Keratinocyte (primary cell): ENCODE measurements around the gene FCRL3. TPM values are rescaled to one million over a fixed set of nuclear protein-coding genes. Genes with fewer than 3 reads are reported as not detected.

Experiments used
- DNase-seq: peaks from one replicate; pipeline ENCODE4 v3.0.0-alpha.2; 2011; ENCODE audit warnings: low read depth, missing footprints, low spot score
- FAIRE-seq: peaks from 2 replicates; lab custom pipeline; 2011; peaks lifted over from hg19 to GRCh38; lab: Jason Lieb, UNC
- H2AFZ ChIP-seq: 2 replicates; pipeline ENCODE4 v1.6.0; 2012; ENCODE audit warnings: low read length, control low read depth, inconsistent platforms; ENCODE audit not compliant: control insufficient read depth
- H3K27ac ChIP-seq: 2 replicates; pipeline ENCODE4 v1.5.1; 2011; ENCODE audit warnings: low read length; ENCODE audit not compliant: control insufficient read depth, insufficient read depth
- H3K27me3 ChIP-seq: 3 replicates; pipeline ENCODE4 v1.6.0; 2011; ENCODE audit warnings: low read length; ENCODE audit not compliant: control insufficient read depth, insufficient read depth; ENCODE audit errors: extremely low read depth
- H3K36me3 ChIP-seq, 2 experiments: 2 replicates in 1 of 2; 3 replicates in 1 of 2; pipeline ENCODE4 v1.5.1; 2011; ENCODE audit warnings: low read length in 2 of 2, mild to moderate bottlenecking in 1 of 2; ENCODE audit not compliant: control insufficient read depth in 2 of 2, insufficient read depth in 2 of 2; ENCODE audit errors: extremely low read depth in 1 of 2
- H3K4me1 ChIP-seq: 3 replicates; pipeline ENCODE4 v1.5.1; 2011; ENCODE audit warnings: low read length; ENCODE audit not compliant: control insufficient read depth, insufficient read depth; ENCODE audit errors: extremely low read depth
- H3K4me2 ChIP-seq: 3 replicates; pipeline ENCODE4 v1.6.0; 2011; ENCODE audit warnings: low read depth, low read length; ENCODE audit not compliant: control insufficient read depth, insufficient read depth; ENCODE audit errors: extremely low read depth
- H3K4me3 ChIP-seq, 3 experiments: fragments of 200-600 bp in 1 of 3; sonication (generic) in 1 of 3; 2 replicates in 2 of 3; 3 replicates in 1 of 3; pipeline ENCODE4 v1.5.1; 2011 to 2016; ENCODE audit warnings: low read length in 3 of 3, mild to moderate bottlenecking in 3 of 3, control low read depth in 2 of 3, inconsistent platforms in 1 of 3, low read depth in 1 of 3, mixed read lengths in 1 of 3, mixed run types in 1 of 3, moderate library complexity in 1 of 3; ENCODE audit not compliant: control insufficient read depth in 2 of 3, insufficient read depth in 2 of 3; ENCODE audit errors: extremely low read depth in 1 of 3
- H3K79me2 ChIP-seq: 2 replicates; pipeline ENCODE4 v1.6.0; 2012; ENCODE audit warnings: low read length; ENCODE audit not compliant: control insufficient read depth, insufficient read depth
- H3K9ac ChIP-seq: 3 replicates; pipeline ENCODE4 v1.6.0; 2011; ENCODE audit warnings: low read length; ENCODE audit not compliant: control insufficient read depth, insufficient read depth; ENCODE audit errors: extremely low read depth
- H3K9me1 ChIP-seq: 3 replicates; pipeline ENCODE4 v1.6.0; 2011; ENCODE audit warnings: low read length; ENCODE audit not compliant: control insufficient read depth, insufficient read depth; ENCODE audit errors: extremely low read depth
- H3K9me3 ChIP-seq: 2 replicates; pipeline ENCODE4 v1.5.1; 2012; ENCODE audit warnings: low read depth, low read length; ENCODE audit not compliant: control insufficient read depth
- H4K20me1 ChIP-seq: 3 replicates; pipeline ENCODE4 v1.6.0; 2011; ENCODE audit warnings: low read length; ENCODE audit not compliant: control insufficient read depth, insufficient read depth; ENCODE audit errors: extremely low read depth
- EZH2 ChIP-seq: IDR thresholded peaks from one replicate; pipeline ENCODE4 v1.6.1; 2012; ENCODE audit warnings: inconsistent platforms, mild to moderate bottlenecking, low read length, moderate library complexity
- dilution Hi-C: fragments of 300-500 bp; cut with MboI; formaldehyde crosslinking; loops from one replicate; pipeline ENCODE4 v1.7.0; 2020; ENCODE audit warnings: low sequenced_read_pairs; ENCODE audit not compliant: extremely low pct_ligation_motif_present
- polyA plus RNA-seq, 5 experiments: library from polyadenylated mRNA; depleted of rRNA in 3 of 5; stranded (reverse) in 3 of 5; stranded (forward) in 1 of 5; unstranded in 1 of 5; fragments of >200 nt; gene quantifications; 1 replicate in 1 of 5; 2 replicates in 3 of 5; 3 replicates in 1 of 5; pipeline versions ENCODE4 v1.2.1 to v1.2.3, GENCODE V29; 2011 to 2012; ENCODE audit warnings: missing spikeins in 2 of 5, low read depth in 1 of 5, low replicate concordance in 1 of 5
- TF ChIP-seq, protein P1 (sequence below), 3 experiments: IDR thresholded peaks in 1 of 3; conservative IDR thresholded peaks in 1 of 3; optimal IDR thresholded peaks in 1 of 3; 2 replicates in 2 of 3; 3 replicates in 1 of 3; pipeline versions ENCODE3 to v1.5.1; 2011; ENCODE audit warnings: low read length in 3 of 3, mild to moderate bottlenecking in 3 of 3, moderate library complexity in 2 of 3, control low read depth in 1 of 3, inconsistent platforms in 1 of 3; ENCODE audit not compliant: insufficient read depth in 2 of 3; ENCODE audit errors: extremely low read depth in 1 of 3

FCRL3 gene
- polyA plus RNA-seq, 1 donor (not counting 4 experiments of a cell fraction or from before 2014, with no cell fraction given): not detected

DNA sequence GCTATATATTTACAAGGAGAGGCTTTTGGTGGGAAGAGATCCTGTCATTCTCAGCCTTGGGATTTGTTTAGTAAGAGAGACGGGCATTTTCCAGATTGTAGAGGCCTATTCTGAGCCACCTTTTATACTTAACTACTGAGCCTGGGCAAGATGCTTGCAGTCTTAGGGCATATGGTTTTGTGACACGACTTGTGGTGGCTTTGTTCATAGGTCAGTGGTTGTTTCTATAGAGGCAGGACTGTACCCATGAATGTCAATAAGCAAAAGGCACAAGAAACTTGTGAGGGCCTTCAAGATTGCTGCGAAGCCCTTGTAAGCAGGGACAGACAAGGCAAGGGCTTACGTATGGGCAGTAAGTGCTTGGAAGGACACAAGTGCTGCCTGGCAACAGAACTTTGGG, 3.4 kb upstream of the FCRL3 start:
- TF ChIP-seq, protein P1, sequence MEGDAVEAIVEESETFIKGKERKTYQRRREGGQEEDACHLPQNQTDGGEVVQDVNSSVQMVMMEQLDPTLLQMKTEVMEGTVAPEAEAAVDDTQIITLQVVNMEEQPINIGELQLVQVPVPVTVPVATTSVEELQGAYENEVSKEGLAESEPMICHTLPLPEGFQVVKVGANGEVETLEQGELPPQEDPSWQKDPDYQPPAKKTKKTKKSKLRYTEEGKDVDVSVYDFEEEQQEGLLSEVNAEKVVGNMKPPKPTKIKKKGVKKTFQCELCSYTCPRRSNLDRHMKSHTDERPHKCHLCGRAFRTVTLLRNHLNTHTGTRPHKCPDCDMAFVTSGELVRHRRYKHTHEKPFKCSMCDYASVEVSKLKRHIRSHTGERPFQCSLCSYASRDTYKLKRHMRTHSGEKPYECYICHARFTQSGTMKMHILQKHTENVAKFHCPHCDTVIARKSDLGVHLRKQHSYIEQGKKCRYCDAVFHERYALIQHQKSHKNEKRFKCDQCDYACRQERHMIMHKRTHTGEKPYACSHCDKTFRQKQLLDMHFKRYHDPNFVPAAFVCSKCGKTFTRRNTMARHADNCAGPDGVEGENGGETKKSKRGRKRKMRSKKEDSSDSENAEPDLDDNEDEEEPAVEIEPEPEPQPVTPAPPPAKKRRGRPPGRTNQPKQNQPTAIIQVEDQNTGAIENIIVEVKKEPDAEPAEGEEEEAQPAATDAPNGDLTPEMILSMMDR (optimal IDR thresholded peaks at IDR 0.05 in 1 of 3, IDR thresholded peaks at IDR 0.05 in 1 of 3, conservative IDR thresholded peaks at IDR 0.05 in 1 of 3; ENCODE audit: extremely low read depth in 1 of 3, insufficient read depth in 2 of 3, low read length in 3 of 3): no peak
- no peak for TF ChIP-seq EZH2
- no peak for FAIRE-seq
- Histone ChIP-seq H3K36me3 (no peaks in the 10 kb centered on the region), H3K27ac (no peak overlapping the region), H3K27me3 (no peaks in the 10 kb centered on the region), H3K9me1 (no peaks in the 10 kb centered on the region), H4K20me1 (no peaks in the 10 kb centered on the region), H3K4me2 (no peak overlapping the region), H2AFZ (no peak overlapping the region), H3K79me2 (no peaks in the 10 kb centered on the region), H3K4me3 (no peak overlapping the region), H3K9ac (no peak overlapping the region), H3K9me3 (no peaks in the 10 kb centered on the region), H3K4me1 (no peaks in the 10 kb centered on the region)
- DNase-seq: no peak
- dilution Hi-C loops: no loop called here

DNA sequence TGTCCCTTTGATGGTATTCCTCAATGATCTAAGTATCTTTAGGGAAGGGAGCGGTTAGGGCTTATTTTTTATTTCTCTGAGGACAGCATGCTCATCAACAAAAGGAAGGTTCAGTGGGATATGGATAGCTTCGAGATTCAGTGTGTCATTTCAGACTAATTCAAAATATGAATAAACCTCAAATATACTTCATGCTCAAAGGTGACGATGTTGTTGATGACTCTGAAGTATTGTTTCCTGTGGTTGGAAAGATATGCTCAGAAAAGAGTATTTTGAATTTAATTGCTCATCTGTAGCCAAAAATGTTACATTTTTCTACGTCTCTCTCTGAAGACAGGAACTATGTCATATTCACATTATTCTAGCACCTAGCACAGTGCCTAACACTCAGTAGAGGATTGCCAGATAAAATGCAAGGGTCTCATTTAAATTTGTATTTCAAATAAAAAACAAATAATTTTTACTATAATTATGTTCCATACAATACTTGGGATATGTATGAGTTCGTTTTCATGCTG, 1.8 kb upstream of the FCRL3 start:
- Histone ChIP-seq H3K27me3 (no peaks in the 10 kb centered on the region), H3K4me3 (no peak overlapping the region), H3K36me3 (no peaks in the 10 kb centered on the region), H3K9me3 (no peaks in the 10 kb centered on the region), H3K9ac (no peak overlapping the region), H4K20me1 (no peaks in the 10 kb centered on the region), H3K4me1 (no peaks in the 10 kb centered on the region), H3K27ac (no peak overlapping the region), H3K9me1 (no peaks in the 10 kb centered on the region), H2AFZ (no peak overlapping the region), H3K79me2 (no peaks in the 10 kb centered on the region), H3K4me2 (no peak overlapping the region)
- DNase-seq (no peak), FAIRE-seq (no peak)
- dilution Hi-C loops: no loop called here
- no peak for TF ChIP-seq EZH2
- TF ChIP-seq, protein P1 (optimal IDR thresholded peaks at IDR 0.05 in 1 of 3, IDR thresholded peaks at IDR 0.05 in 1 of 3, conservative IDR thresholded peaks at IDR 0.05 in 1 of 3; ENCODE audit: extremely low read depth in 1 of 3, insufficient read depth in 2 of 3, low read length in 3 of 3): no peak
